GM12874 (cell line): ENCODE measurements around the gene TMED5.

Source experiments
- CTCF ChIP-seq: IDR thresholded peaks from 2 replicates; pipeline ENCODE4 v1.5.1; 2011; ENCODE audit warnings: low read depth, mild to moderate bottlenecking, control low read depth, low read length, moderate library complexity; ENCODE audit not compliant: insufficient read depth

The TMED5 gene

DNA sequence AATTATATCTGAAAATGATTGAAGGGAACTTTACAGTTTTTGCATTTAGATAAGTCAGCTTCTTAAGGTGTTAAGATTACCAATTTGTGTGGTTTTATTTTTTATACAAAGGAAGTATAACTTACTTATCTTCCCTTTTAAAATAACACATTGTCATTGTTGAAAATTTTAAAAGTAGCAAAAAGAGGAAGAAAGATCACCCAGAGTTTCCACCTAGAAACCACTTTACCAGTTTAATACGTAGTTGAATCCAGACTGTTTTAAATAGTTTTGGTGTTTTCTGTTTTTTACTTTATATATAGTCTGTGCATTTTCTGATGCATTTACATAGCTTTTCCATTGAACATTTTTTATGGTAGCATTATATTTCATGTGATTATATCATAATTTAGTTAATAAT is 6.5 kb upstream of the TMED5 start:
- no peak for TF ChIP-seq CTCF

- no peak for TF ChIP-seq CTCF
Measured at GRCh38 chr1:93180723-93181613, 755 bp upstream of the TMED5 start, which contains the start of gene CCDC18. Gene CCDC18 (plus strand): TSS chr1:93180724. CDS start chr1:93183362, 2,638 bp downstream.

DNA sequence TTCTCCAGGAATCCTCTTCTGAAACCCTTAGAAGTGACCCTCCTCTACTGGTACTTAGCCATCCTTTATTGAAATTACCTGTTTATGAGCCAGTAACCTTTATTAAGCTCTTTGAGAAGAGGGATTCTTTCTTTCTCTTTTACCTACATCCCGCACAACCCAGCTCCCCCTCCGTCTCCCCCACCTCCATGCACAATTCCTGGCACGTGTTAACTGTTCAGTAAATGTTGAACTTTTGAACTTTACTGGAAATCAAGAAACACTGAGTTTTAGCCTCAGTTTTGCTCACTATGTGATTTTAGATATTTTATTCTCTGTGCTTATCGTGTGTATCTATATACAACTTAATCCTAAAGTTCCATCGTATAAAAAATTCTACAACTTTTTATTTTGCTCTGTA is 1.8 kb downstream of the TMED5 start:
- no peak for TF ChIP-seq CTCF

DNA sequence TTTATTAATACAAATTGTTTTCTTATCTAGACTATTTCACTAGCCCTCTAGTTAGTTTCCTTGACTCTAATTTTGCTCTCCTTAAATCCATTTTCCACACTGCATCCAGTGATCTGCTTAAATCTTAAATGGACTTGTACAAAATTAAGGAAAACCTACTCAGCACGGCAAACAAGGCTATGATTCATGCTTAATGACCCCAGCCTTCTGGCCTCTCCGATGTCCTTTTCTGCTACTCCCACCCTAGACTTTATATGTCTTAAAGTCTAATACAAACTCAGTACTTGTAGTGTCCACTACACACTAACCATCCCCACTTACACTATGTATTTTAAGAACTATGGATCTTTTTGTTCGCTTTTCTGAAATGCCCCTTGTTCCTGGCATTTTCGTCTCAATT is 2.2 kb downstream of the TMED5 start:
- TF ChIP-seq CTCF, result no peak

DNA sequence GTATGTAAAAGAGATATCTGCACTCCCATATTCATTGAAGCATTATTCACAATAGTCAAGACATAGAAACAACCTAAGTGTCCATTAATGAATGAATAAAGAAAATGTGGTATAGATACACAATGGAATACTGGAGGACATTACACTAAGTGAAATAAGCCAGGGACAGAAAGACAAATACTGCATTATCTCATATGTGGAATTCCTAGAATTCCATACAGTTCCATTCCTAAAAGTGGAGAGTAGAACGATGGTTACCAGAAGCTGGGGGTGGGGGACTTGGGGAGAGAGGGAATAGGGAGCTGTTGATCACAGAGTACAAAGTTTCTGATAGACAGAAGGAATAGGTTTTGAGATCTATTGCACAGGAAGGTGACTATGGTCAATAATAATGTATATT is 7.4 kb downstream of the TMED5 start:
- TF ChIP-seq CTCF, result no peak

DNA sequence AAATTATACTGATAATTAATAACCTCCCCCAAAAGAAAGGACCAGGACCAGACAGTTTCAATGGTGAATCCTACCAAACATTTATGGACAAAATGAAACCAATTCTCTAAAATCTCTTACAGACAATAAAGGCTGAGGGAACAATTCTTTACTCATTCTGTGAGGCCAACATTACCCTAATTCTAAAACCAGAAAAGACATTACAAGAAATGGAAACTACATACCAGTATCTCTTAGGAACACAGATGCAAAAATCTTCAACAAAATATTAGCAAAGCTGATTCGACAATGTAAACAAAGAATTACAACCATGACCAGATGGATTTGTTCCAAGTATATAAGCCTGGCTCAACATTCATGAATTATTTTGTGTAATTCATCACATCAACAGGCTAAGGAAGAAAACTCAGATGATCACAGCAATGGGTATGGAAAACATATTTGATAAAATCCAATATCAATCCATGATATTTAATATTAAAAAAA is 8.6 kb downstream of the TMED5 start:
- no peak for TF ChIP-seq CTCF

GRCh38 chr1:93167006-93167405 is 13.2 kb downstream of the TMED5 start:
- TF ChIP-seq CTCF, result no peak
